Glutamatergic neuron (in vitro differentiated cells): ENCODE measurements around the gene MRPL23. TPM values are rescaled to one million over a fixed set of nuclear protein-coding genes. Genes with fewer than 3 reads are reported as not detected.

ENCODE experiments used
- DNase-seq: peaks from one replicate; pipeline ENCODE4 v3.0.0; 2022
- H3K27ac Mint-ChIP-seq: one replicate; pipeline ENCODE4 v1.8.0; 2020; ENCODE audit warnings: mild to moderate bottlenecking, mixed read lengths, inconsistent platforms; ENCODE audit not compliant: unreplicated experiment
- H3K27me3 Mint-ChIP-seq: one replicate; pipeline ENCODE4 v1.8.0; 2020; ENCODE audit warnings: mild to moderate bottlenecking, moderate library complexity, mixed read lengths, inconsistent platforms; ENCODE audit not compliant: unreplicated experiment
- H3K36me3 Mint-ChIP-seq: one replicate; pipeline ENCODE4 v1.8.0; 2020; ENCODE audit warnings: mild to moderate bottlenecking, mixed read lengths, inconsistent platforms; ENCODE audit not compliant: unreplicated experiment
- H3K4me1 Mint-ChIP-seq: one replicate; pipeline ENCODE4 v1.8.0; 2020; ENCODE audit warnings: mild to moderate bottlenecking, low read depth, mixed read lengths, inconsistent platforms; ENCODE audit not compliant: unreplicated experiment
- H3K4me3 Mint-ChIP-seq: one replicate; pipeline ENCODE4 v1.8.0; 2020; ENCODE audit warnings: mild to moderate bottlenecking, mixed read lengths, inconsistent platforms; ENCODE audit not compliant: unreplicated experiment
- H3K9me3 Mint-ChIP-seq: one replicate; pipeline ENCODE4 v1.8.0; 2020; ENCODE audit warnings: mild to moderate bottlenecking, moderate library complexity, mixed read lengths, inconsistent platforms; ENCODE audit not compliant: unreplicated experiment
- total RNA-seq: library from RNA; stranded (reverse); fragmentation: NEBNext Ultra II Directional; extraction: Animal tissue kit (Norgen Biotek cat#: 25700); gene quantifications from one replicate; pipeline ENCODE4 v1.2.1, GENCODE V29; 2021; ENCODE audit not compliant: unreplicated experiment
- TF ChIP-seq, protein P1 (sequence below): fragments of 200-600 bp; sonication (generic); IDR thresholded peaks from one replicate; pipeline ENCODE4 v1.5.0; 2021; ENCODE audit not compliant: partially characterized antibody, unreplicated experiment

Gene MRPL23
- total RNA-seq, 1 donor from 2014 or later = 27.6 TPM

DNA sequence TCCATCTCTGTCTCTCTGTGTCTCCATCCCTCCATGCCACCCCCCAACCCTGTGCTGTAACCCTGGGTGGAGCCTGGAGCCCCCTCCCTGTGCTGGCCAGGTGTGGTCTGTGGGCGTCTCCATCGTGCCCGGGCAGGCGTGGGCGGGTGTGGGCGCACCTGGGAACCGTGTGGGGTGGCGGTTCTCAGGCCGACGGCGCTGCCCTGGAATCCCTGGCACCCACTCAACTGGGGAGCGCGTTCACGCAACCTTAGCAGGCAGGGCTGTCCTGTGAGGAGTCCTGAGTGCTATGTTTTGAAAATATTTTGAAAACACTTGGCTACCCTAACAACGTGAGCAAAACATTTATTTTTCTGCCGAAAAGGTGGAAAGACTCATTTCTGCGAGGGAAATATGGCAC, 23.0 kb upstream of the MRPL23 start:
- TF ChIP-seq, protein P1, sequence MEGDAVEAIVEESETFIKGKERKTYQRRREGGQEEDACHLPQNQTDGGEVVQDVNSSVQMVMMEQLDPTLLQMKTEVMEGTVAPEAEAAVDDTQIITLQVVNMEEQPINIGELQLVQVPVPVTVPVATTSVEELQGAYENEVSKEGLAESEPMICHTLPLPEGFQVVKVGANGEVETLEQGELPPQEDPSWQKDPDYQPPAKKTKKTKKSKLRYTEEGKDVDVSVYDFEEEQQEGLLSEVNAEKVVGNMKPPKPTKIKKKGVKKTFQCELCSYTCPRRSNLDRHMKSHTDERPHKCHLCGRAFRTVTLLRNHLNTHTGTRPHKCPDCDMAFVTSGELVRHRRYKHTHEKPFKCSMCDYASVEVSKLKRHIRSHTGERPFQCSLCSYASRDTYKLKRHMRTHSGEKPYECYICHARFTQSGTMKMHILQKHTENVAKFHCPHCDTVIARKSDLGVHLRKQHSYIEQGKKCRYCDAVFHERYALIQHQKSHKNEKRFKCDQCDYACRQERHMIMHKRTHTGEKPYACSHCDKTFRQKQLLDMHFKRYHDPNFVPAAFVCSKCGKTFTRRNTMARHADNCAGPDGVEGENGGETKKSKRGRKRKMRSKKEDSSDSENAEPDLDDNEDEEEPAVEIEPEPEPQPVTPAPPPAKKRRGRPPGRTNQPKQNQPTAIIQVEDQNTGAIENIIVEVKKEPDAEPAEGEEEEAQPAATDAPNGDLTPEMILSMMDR = no peak
- peaks cover 2% of the 10 kb centered on the region for H3K27me3 Mint-ChIP-seq
- no peak overlapping the region for H3K4me3 Mint-ChIP-seq
- peaks cover 5% of the 10 kb centered on the region for H3K9me3 Mint-ChIP-seq
- no peaks in the 10 kb centered on the region for H3K4me1 Mint-ChIP-seq
- DNase-seq = peak; percentile 2
- no peak overlapping the region for H3K27ac Mint-ChIP-seq
- H3K36me3 Mint-ChIP-seq = no peaks in the 10 kb centered on the region

- TF ChIP-seq, protein P1 = no peak
- no peaks in the 10 kb centered on the region for H3K36me3 Mint-ChIP-seq
- DNase-seq = peak; percentile 6
- no peak overlapping the region for H3K27ac Mint-ChIP-seq
- no peaks in the 10 kb centered on the region for H3K4me1 Mint-ChIP-seq
- H3K9me3 Mint-ChIP-seq = peaks cover 5% of the 10 kb centered on the region
- no peak overlapping the region for H3K4me3 Mint-ChIP-seq
- H3K27me3 Mint-ChIP-seq = peaks cover 4% of the 10 kb centered on the region
Measured at GRCh38 chr11:1924646-1925372, 22.3 kb upstream of the MRPL23 start.

GRCh38 chr11:1925373-1926155, 21.6 kb upstream of the MRPL23 start:
- Mint-ChIP-seq H3K36me3 (no peaks in the 10 kb centered on the region), H3K9me3 (peaks cover 5% of the 10 kb centered on the region), H3K27me3 (peaks cover 4% of the 10 kb centered on the region), H3K4me1 (no peaks in the 10 kb centered on the region), H3K4me3 (no peak overlapping the region), H3K27ac (no peak overlapping the region)
- TF ChIP-seq, protein P1 = no peak
- DNase-seq = no peak

- Mint-ChIP-seq H3K27ac (no peak overlapping the region), H3K4me3 (no peak overlapping the region), H3K4me1 (no peaks in the 10 kb centered on the region), H3K36me3 (no peaks in the 10 kb centered on the region), H3K27me3 (peaks cover 4% of the 10 kb centered on the region), H3K9me3 (peaks cover 5% of the 10 kb centered on the region)
- TF ChIP-seq, protein P1 = no peak
- DNase-seq = no peak
Measured at GRCh38 chr11:1926156-1927025, 20.7 kb upstream of the MRPL23 start.
